Stomach (tissue), 4 donors: ENCODE data around the gene CHST7.

Experiments used
- CTCF ChIP-seq, 7 experiments: fragments of 450-650 bp in 4 of 7; fragments of 200-600 bp in 3 of 7; sonication (generic) in 3 of 7; IDR thresholded peaks; one replicate each; pipeline ENCODE4 v1.5.1; 2016 to 2019; ENCODE audit warnings: antibody characterized with exemption in 7 of 7, control low read depth in 2 of 7, mild to moderate bottlenecking in 1 of 7
- EP300 ChIP-seq: sonication (generic); formaldehyde crosslinking; IDR thresholded peaks from one replicate; pipeline ENCODE4 v1.6.1; 2017; ENCODE audit warnings: antibody characterized with exemption
- POLR2AphosphoS5 ChIP-seq, 3 donors: sonication (generic); formaldehyde crosslinking; IDR thresholded peaks; one replicate each; pipeline ENCODE4 v1.6.1; 2016; ENCODE audit warnings: antibody characterized with exemption in 3 of 3

- no peak for TF ChIP-seq CTCF (IDR thresholded peaks at IDR 0.05)
- no peak for TF ChIP-seq EP300
- TF ChIP-seq POLR2AphosphoS5 (IDR thresholded peaks at IDR 0.05): no peak
These were observed 30.1 kb upstream of the CHST7 start for GRCh38 chrX:46543441-46543840.
